OCI-LY7 (cell line): ENCODE measurements around the gene FREM3. TPM values are rescaled to one million over a fixed set of nuclear protein-coding genes. Genes with fewer than 3 reads are reported as not detected.

Experiments
- BruUV-seq: library from RNA; stranded (reverse); fragments of 400-500 nt; replicated peaks from 2 replicates; lab custom pipeline; 2021; lab: Mats Ljungman, UMichigan
- CTCF ChIA-PET: fragments of 300-600 bp; sonication (Branson Sonifier 250); formaldehyde crosslinking; loops from one replicate; lab custom pipeline; 2022; ENCODE audit warnings: antibody characterized with exemption; ENCODE audit not compliant: unreplicated experiment; lab: Charles Lee
- POLR2A ChIA-PET: fragments of 300-600 bp; sonication (Branson Sonifier 250); formaldehyde crosslinking; loops from one replicate; lab custom pipeline; 2022; ENCODE audit warnings: antibody characterized with exemption; lab: Charles Lee
- DNase-seq: peaks from one replicate; pipeline ENCODE4 v3.0.0-alpha.2; 2015; ENCODE audit warnings: low spot score
- H2AFZ ChIP-seq: fragments of 200-600 bp; sonication (generic), shearing (Covaris generic); 2 replicates; pipeline ENCODE4 v1.6.1; 2014; ENCODE audit warnings: mild to moderate bottlenecking, antibody characterized with exemption, low read length, moderate library complexity
- H3K27ac ChIP-seq: fragments of 200-600 bp; sonication (generic); 2 replicates; pipeline ENCODE4 v1.5.1; 2014; ENCODE audit warnings: mixed run types, low read depth, mild to moderate bottlenecking, moderate library complexity, low read length, inconsistent platforms; ENCODE audit not compliant: poor library complexity, severe bottlenecking
- H3K36me3 ChIP-seq: fragments of 200-600 bp; sonication (generic); 2 replicates; pipeline ENCODE4 v1.6.1; 2014; ENCODE audit warnings: mild to moderate bottlenecking, antibody characterized with exemption, low read length, moderate library complexity, mixed read lengths; ENCODE audit not compliant: insufficient read depth
- H3K4me1 ChIP-seq: fragments of 200-600 bp; sonication (generic); 2 replicates; pipeline ENCODE4 v1.5.1; 2014; ENCODE audit warnings: mild to moderate bottlenecking, low read length; ENCODE audit not compliant: insufficient read depth, poor library complexity, severe bottlenecking
- H3K4me2 ChIP-seq: fragments of 200-600 bp; sonication (generic); 2 replicates; pipeline ENCODE4 v1.6.1; 2014; ENCODE audit warnings: mild to moderate bottlenecking, low read length
- H3K4me3 ChIP-seq: fragments of 200-600 bp; sonication (generic); 2 replicates; pipeline ENCODE4 v1.5.1; 2014; ENCODE audit warnings: mild to moderate bottlenecking, low read depth, low read length; ENCODE audit not compliant: poor library complexity, severe bottlenecking
- H3K79me2 ChIP-seq: fragments of 200-600 bp; sonication (generic); 2 replicates; pipeline ENCODE4 v1.6.1; 2016; ENCODE audit warnings: low read depth, mild to moderate bottlenecking, low read length, moderate library complexity, mixed read lengths; ENCODE audit not compliant: insufficient read depth
- H3K9me2 ChIP-seq: fragments of 200-600 bp; sonication (generic); 2 replicates; pipeline ENCODE4 v1.6.1; 2016; ENCODE audit warnings: mild to moderate bottlenecking, low read length, mixed read lengths; ENCODE audit not compliant: insufficient read depth
- H3K9me3 ChIP-seq: fragments of 200-600 bp; sonication (generic); 2 replicates; pipeline ENCODE4 v1.6.1; 2014; ENCODE audit warnings: mild to moderate bottlenecking, mixed run types, low read length, mixed read lengths
- H4K20me1 ChIP-seq: fragments of 200-600 bp; sonication (generic); 2 replicates; pipeline ENCODE4 v1.6.1; 2014; ENCODE audit warnings: mild to moderate bottlenecking, antibody characterized with exemption, low read length, moderate library complexity, mixed read lengths; ENCODE audit not compliant: insufficient read depth
- EZH2phosphoT487 ChIP-seq: fragments of 200-600 bp; sonication (generic); IDR thresholded peaks from 2 replicates; pipeline ENCODE4 v1.6.1; 2018; ENCODE audit warnings: low read depth, borderline replicate concordance, mild to moderate bottlenecking, mixed run types, antibody characterized with exemption, low read length, moderate library complexity, mixed read lengths
- intact Hi-C: fragments of 100-400 bp; cut with micrococcal nuclease; formaldehyde crosslinking; loops from one replicate; pipeline ENCODE4 v1.10.0; 2022; ENCODE audit not compliant: unreplicated experiment
- total RNA-seq, 2 experiments: library from RNA; depleted of rRNA in 1 of 2; stranded (reverse); fragments of >200 nt in 1 of 2; shearing (Covaris generic) in 1 of 2; gene quantifications; 2 replicates each; pipeline ENCODE4 v1.2.3, GENCODE V29; 2014 to 2022
- TF ChIP-seq, protein P1 (sequence below): fragments of 200-600 bp; sonication (generic); conservative IDR thresholded peaks from 2 replicates; pipeline ENCODE4 v1.5.1; 2014; ENCODE audit warnings: mild to moderate bottlenecking, antibody characterized with exemption, low read length, moderate library complexity, mixed read lengths

FREM3 gene
- total RNA-seq, 2 experiments from 2014 or later = not detected

DNA sequence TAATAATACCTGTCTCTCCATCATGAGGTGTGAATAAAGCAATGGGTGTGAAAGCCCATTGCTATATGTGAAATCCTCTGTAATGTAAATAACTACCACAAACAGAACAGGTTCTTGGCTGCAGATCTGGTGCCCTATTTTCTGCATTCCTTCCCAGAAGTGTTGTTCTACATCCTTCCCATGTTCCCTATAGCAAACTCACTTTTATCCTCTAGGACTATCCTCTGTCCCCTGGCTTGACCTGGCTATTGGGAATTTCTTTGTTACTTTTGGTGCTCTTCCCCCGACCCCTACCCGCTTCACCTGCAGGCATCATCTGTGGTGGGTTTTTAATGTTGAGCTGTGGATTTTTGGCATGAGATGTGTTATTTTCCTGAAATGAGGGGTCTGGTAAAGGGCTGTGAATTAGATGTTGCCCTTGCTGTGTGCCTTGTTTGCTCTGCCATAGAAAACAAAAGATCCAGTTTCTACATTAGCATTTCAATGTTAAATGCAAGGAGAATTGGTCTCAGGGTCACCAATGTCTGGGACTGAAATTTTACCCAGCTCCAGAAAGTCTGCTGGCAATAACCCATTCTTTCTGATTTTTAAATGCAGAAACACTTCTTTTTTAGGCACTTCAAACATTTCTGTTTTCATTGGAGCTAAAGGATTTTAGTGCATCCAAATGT, 13.6 kb upstream of the FREM3 start:
- Histone ChIP-seq H2AFZ (no peak overlapping the region), H3K4me1 (no peaks in the 10 kb centered on the region), H3K4me3 (no peak overlapping the region), H3K36me3 (no peaks in the 10 kb centered on the region), H3K27ac (no peak overlapping the region), H3K9me2 (no peaks in the 10 kb centered on the region), H3K4me2 (no peak overlapping the region), H3K9me3 (no peaks in the 10 kb centered on the region), H4K20me1 (no peaks in the 10 kb centered on the region), H3K79me2 (no peaks in the 10 kb centered on the region)
- CTCF ChIA-PET = no interaction called here
- no peak for TF ChIP-seq EZH2phosphoT487
- TF ChIP-seq, protein P1, sequence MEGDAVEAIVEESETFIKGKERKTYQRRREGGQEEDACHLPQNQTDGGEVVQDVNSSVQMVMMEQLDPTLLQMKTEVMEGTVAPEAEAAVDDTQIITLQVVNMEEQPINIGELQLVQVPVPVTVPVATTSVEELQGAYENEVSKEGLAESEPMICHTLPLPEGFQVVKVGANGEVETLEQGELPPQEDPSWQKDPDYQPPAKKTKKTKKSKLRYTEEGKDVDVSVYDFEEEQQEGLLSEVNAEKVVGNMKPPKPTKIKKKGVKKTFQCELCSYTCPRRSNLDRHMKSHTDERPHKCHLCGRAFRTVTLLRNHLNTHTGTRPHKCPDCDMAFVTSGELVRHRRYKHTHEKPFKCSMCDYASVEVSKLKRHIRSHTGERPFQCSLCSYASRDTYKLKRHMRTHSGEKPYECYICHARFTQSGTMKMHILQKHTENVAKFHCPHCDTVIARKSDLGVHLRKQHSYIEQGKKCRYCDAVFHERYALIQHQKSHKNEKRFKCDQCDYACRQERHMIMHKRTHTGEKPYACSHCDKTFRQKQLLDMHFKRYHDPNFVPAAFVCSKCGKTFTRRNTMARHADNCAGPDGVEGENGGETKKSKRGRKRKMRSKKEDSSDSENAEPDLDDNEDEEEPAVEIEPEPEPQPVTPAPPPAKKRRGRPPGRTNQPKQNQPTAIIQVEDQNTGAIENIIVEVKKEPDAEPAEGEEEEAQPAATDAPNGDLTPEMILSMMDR = no peak
- intact Hi-C loops = no loop called here
- no TSS peak for BruUV-seq
- DNase-seq = no peak
- POLR2A ChIA-PET = interaction anchor here (0.7 kb wide), 1 partner anchor 59 kb away, joined by 3 read pairs; no protein-coding TSS in a partner anchor

DNA sequence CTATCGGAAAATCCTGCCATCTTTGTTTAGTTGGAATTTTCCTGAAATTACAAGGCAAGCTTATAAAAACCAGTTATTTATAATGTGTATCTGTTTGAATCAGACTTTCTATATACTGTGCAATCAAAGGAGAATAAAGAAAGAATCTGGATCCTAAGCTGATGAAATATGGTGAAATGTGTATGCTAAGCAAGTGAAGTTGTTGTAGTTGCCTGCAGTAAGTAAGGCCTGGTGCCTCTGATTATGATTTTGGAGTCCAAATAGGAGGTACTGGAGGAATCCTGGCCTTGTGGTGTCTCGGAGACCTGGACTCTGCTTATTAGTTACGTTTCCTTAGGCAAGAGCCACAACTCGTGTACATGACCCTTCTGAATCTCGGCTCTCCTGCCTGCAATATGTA, 13.1 kb upstream of the FREM3 start:
- Histone ChIP-seq H3K4me1 (no peaks in the 10 kb centered on the region), H3K36me3 (no peaks in the 10 kb centered on the region), H4K20me1 (no peaks in the 10 kb centered on the region), H2AFZ (no peak overlapping the region), H3K9me2 (no peaks in the 10 kb centered on the region), H3K27ac (no peak overlapping the region), H3K79me2 (no peaks in the 10 kb centered on the region), H3K9me3 (no peaks in the 10 kb centered on the region), H3K4me2 (no peak overlapping the region), H3K4me3 (no peak overlapping the region)
- BruUV-seq = no TSS peak
- intact Hi-C loops = no loop called here
- no peak for DNase-seq
- ChIA-PET CTCF (no interaction called here), POLR2A (interaction anchor here (0.6 kb wide), 1 partner anchor 429 kb away, joined by 3 read pairs; no protein-coding TSS in a partner anchor)
- no peak for TF ChIP-seq EZH2phosphoT487

DNA sequence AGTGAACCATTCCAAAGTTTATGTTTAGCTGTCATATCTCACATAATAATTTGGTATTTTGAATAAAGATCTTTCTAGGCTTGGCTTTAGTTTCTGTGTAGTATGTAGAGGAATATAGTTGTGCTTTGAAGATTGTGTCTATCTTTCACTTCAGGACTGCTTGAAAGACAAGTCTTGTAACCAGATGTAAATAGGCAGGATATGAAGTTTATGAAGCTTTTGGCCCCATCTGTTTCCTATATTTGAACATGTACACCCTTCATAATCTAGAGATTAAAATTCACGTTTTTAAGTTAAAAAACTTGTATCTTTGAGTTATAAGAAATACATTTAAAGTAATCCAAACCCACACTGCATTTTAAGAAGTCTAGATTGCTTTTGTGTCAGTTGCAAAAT, 11.7 kb upstream of the FREM3 start:
- H3K4me1 ChIP-seq = no peaks in the 10 kb centered on the region
- no peaks in the 10 kb centered on the region for H3K9me3 ChIP-seq
- no peak for DNase-seq
- no peak for TF ChIP-seq EZH2phosphoT487
- TF ChIP-seq, protein P1 = no peak
- ChIA-PET CTCF (no interaction called here), POLR2A (no interaction called here)
- H3K9me2 ChIP-seq = no peaks in the 10 kb centered on the region
- H3K4me3 ChIP-seq = no peak overlapping the region
- H3K27ac ChIP-seq = no peak overlapping the region
- H2AFZ ChIP-seq = no peak overlapping the region
- H4K20me1 ChIP-seq = no peaks in the 10 kb centered on the region
- intact Hi-C loops = no loop called here
- BruUV-seq = no TSS peak
- H3K79me2 ChIP-seq = no peaks in the 10 kb centered on the region
- H3K36me3 ChIP-seq = no peaks in the 10 kb centered on the region
- H3K4me2 ChIP-seq = no peak overlapping the region
